HG02642 (cell line): Measurements from ENCODE around the gene ZKSCAN3.

ENCODE experiments used
- ATAC-seq: cut with Tn5 transposase; IDR thresholded peaks from one replicate; pipeline ENCODE4 v1.9.1; 2021; ENCODE audit warnings: mild to moderate bottlenecking; ENCODE audit not compliant: unreplicated experiment, poor library complexity

Gene ZKSCAN3

GRCh38 chr6:28413681-28414080, 63.9 kb downstream of the ZKSCAN3 start:
- no peak for ATAC-seq
